ENCODE measurements around the gene CD68. TPM values are rescaled to one million over a fixed set of nuclear protein-coding genes. Genes with fewer than 3 reads are reported as not detected.
"Not testable (repeated sequence)": the region's sequence is repeated elsewhere in the genome, so short reads cannot be mapped to it uniquely, and the experiment has no call there.

Gene CD68
- total RNA-seq, 1 donor from 2014 or later = 0.77 TPM

GRCh38 chr17:7580604-7581575, 1.5 kb downstream of the CD68 start:
- DNase-seq (ENCODE audit: low read depth in 2 of 2) = no peak

- no peak for DNase-seq (ENCODE audit: low read depth in 2 of 2)
These were observed 3.2 kb downstream of the CD68 start for GRCh38 chr17:7582396-7583252.

- DNase-seq (ENCODE audit: low read depth in 2 of 2) = peak; percentile 90 to 96
These were observed 4.0 kb downstream of the CD68 start, which contains the start of gene MPDU1 for GRCh38 chr17:7583253-7584109. TSS of gene MPDU1 (plus strand) at chr17:7583852. CDS start at chr17:7583863, 11 bp downstream.

GRCh38 chr17:7586673-7587419, 7.4 kb downstream of the CD68 start:
- DNase-seq (ENCODE audit: low read depth in 2 of 2) = no peak

GRCh38 chr17:7587420-7588151, 8.1 kb downstream of the CD68 start:
- DNase-seq (ENCODE audit: low read depth in 2 of 2) = peak in 1 of 2 donors; percentile 38

- no peak for DNase-seq (ENCODE audit: low read depth in 2 of 2)
These were observed 9.2 kb downstream of the CD68 start for GRCh38 chr17:7588553-7589203.

- DNase-seq (ENCODE audit: low read depth in 2 of 2) = peak; percentile 54 to 82
These were observed 9.9 kb downstream of the CD68 start for GRCh38 chr17:7589204-7589868.

- DNase-seq (ENCODE audit: low read depth in 2 of 2) = no peak
These were observed 10.7 kb downstream of the CD68 start, which contains the start of gene SOX15 for GRCh38 chr17:7589891-7590691. TSS of gene SOX15 (minus strand) at chr17:7590094. CDS start at chr17:7589676, 418 bp downstream.

- DNase-seq (ENCODE audit: low read depth in 2 of 2) = no peak
These were observed 11.3 kb downstream of the CD68 start for GRCh38 chr17:7590743-7591142.

- no peak for DNase-seq (ENCODE audit: low read depth in 2 of 2)
These were observed 12.2 kb downstream of the CD68 start for GRCh38 chr17:7591596-7591995.

GRCh38 chr17:7592422-7593021, 13.1 kb downstream of the CD68 start:
- no peak for DNase-seq (ENCODE audit: low read depth in 2 of 2)

GRCh38 chr17:7593296-7593695, 13.9 kb downstream of the CD68 start:
- no peak for DNase-seq (ENCODE audit: low read depth in 2 of 2)

GRCh38 chr17:7597561-7597960, 18.1 kb downstream of the CD68 start:
- DNase-seq (ENCODE audit: low read depth in 2 of 2) = not testable (repeated sequence)

- no peak for DNase-seq (ENCODE audit: low read depth in 2 of 2)
These were observed 26.8 kb downstream of the CD68 start for GRCh38 chr17:7606280-7606679.

- no peak for DNase-seq (ENCODE audit: low read depth in 2 of 2)
These were observed 31.2 kb downstream of the CD68 start for GRCh38 chr17:7610641-7611040.

- DNase-seq (ENCODE audit: low read depth in 2 of 2) = no peak
These were observed 32.3 kb downstream of the CD68 start for GRCh38 chr17:7611635-7612293.

GRCh38 chr17:7612294-7612640, 32.8 kb downstream of the CD68 start:
- no peak for DNase-seq (ENCODE audit: low read depth in 2 of 2)

Data from dermis microvascular lymphatic vessel endothelial cell (primary cell).